ENCODE data around the gene MX2.
A peak's percentile ranks its signal among the peaks of the same experiment; 100 is the strongest.

Gene MX2

DNA sequence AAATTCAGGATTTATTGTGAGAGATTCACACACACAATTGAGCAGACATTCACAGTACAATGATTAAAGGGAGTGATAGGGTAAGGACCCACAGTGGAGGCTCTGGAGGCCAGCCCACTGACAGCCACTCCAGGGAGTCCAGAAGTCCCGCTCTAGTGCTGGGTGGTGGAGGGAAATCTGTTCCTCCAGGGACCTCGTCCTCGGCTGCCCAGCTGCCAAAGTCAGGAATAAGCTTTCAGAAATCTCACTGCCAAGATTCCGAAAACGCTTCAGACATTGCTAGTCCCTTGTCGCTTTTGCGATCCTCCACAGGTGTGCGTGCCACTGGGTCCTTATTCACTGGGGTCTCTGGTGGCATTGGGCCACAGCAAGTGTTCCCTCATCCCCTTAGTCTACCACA is 66.5 kb downstream of the MX2 start:
- no peak for DNase-seq
- in situ Hi-C loops (cut with MboI; ENCODE audit: low pct_unique_long_range_greater_than_20kb, low sequenced_read_pairs), result no loop called here

GRCh38 chr21:41428847-41429246 is 67.0 kb downstream of the MX2 start:
- in situ Hi-C loops (cut with MboI; ENCODE audit: low pct_unique_long_range_greater_than_20kb, low sequenced_read_pairs), result no loop called here

GRCh38 chr21:41429305-41429704 is 67.5 kb downstream of the MX2 start:
- in situ Hi-C loops (cut with MboI; ENCODE audit: low pct_unique_long_range_greater_than_20kb, low sequenced_read_pairs), result no loop called here
- DNase-seq, result no peak

More at GRCh38 chr21:41428847-41429246, 67.0 kb downstream of the MX2 start:
- DNase-seq, result no peak

DNA sequence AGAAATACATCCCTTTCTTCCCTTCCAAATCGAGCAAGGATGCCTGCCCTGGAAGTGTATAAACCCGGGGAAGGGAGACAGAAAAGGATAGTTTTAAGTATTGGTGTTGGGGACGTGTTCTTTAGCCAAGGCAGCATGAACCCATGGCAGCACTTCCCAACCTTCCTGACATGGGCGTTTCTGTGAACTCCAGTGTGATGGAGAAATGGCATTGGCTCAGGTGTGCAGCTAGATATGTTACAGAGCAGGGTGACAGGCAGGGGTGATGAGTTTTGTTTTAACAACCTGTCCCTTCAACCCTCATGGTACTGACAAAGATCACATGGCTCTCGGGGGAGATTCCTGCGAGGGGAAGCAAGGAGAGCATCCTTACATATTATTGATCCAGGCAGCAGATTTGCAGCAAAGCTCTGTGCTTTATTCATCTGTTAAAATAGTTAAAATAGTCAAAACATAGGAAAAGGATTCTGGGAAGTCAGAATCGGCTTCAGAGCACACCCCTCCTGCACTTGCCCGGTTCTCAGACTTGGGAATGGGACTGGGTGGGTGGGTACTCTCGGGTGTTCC is 68.2 kb downstream of the MX2 start:
- in situ Hi-C loops (cut with MboI; ENCODE audit: low pct_unique_long_range_greater_than_20kb, low sequenced_read_pairs), result no loop called here
- DNase-seq, result no peak

DNA sequence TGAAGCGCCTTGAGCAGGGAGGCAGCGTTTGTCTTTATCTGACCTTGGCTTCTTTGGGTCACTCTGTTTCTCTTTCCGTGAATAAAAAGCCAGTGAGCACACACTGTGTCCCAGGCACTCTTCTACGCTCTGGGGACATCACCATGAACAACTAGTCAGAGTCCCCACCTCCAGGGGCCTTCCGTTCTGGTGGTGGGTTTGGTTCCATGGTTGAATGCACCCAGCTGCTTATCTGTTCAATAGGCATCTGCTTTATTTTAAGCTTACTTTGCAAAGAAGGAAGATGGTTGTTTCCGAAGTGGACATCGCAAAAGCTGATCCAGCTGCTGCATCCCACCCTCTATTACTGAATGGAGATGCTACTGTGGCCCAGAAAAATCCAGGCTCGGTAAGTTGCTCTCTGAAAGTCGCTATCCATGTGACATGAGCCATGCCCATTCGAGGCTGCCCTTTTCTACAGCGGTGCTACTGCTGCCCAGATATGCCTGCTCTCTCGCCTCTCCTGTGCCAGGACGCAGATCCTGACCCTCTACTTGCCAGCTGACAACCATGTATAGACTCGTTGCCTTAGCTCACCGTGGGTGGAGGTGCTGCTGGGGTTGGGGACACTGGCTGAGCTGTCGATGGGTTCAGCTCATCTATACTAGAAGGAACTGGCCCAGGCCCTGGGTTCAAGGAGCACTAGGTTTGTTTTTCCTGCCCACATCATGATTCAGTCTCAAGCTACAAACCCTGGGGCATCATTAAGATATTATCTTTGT is 70.1 kb downstream of the MX2 start:
- in situ Hi-C loops (cut with MboI; ENCODE audit: low pct_unique_long_range_greater_than_20kb, low sequenced_read_pairs), result no loop called here
- DNase-seq, result peak; percentile 65

GRCh38 chr21:41432562-41433460 is 71.0 kb downstream of the MX2 start:
- DNase-seq, result no peak
- in situ Hi-C loops (cut with MboI; ENCODE audit: low pct_unique_long_range_greater_than_20kb, low sequenced_read_pairs), result no loop called here

GRCh38 chr21:41433566-41433965 is 71.7 kb downstream of the MX2 start:
- no peak for DNase-seq
- in situ Hi-C loops (cut with MboI; ENCODE audit: low pct_unique_long_range_greater_than_20kb, low sequenced_read_pairs), result no loop called here

DNA sequence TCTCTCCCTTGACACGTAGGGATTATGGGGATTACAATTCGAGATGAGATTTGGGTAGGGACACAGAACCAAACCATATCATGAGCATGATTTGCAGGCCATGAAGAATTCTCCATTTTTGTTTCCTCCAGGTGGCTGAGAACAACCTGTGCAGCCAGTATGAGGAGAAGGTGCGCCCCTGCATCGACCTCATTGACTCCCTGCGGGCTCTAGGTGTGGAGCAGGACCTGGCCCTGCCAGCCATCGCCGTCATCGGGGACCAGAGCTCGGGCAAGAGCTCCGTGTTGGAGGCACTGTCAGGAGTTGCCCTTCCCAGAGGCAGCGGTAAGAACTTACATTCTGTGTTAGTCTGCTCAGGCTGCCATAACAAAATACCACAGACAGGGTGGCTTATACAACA is 73.9 kb downstream of the MX2 start:
- no peak for DNase-seq
- in situ Hi-C loops (cut with MboI; ENCODE audit: low pct_unique_long_range_greater_than_20kb, low sequenced_read_pairs), result no loop called here

DNA sequence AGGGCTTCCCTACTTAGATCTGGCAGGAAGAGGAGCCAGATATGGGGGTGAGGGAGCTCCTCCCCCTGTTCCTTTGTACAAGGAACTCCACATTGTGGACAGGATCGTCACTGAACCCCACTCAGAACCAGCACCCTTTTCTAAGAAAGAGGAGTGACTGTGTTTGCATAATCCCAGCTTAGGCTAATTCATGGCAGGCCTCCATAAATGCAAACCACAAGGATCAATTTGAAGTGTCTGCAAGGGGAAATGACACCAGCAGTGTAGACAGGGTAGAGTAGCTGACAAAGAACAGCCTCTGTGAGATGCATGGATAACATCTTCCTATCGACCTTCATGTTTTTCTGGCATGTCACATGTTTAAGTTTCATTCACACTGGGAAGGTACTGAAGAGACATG is 75.9 kb downstream of the MX2 start:
- peak; percentile 51 for DNase-seq
- in situ Hi-C loops (cut with MboI; ENCODE audit: low pct_unique_long_range_greater_than_20kb, low sequenced_read_pairs), result no loop called here

DNA sequence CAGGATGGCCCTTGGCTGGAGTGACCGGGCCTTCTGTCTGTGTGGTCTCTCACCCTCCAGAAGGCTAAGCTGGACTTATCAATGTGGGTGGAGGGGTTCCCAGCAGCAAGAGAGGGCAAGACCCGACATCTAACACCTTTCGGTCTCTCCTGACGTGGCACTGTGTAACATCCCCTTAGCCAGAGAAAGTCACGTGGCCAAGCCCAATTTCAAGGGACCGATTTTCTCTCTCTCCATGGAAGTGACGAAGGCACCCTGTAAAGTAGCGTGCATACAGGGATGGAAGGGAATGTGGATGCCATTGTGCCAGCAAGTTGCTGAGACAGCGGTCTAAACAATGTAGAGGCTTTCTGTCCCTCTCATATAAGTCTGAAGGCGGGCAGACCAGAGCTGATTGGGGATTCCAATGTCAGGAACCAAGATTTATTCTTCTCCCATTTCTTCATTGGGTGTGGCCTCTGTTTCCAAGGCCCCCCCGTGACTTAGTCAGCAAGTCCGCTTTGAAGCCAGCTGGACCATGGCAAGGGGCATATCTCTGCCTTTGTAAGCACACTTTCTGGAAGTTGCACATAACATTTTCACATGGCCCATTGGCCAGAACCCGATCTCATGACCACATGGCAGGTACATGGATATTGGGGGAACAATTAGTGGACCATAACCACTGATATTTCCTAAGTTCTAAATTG is 76.7 kb downstream of the MX2 start:
- in situ Hi-C loops (cut with MboI; ENCODE audit: low pct_unique_long_range_greater_than_20kb, low sequenced_read_pairs), result no loop called here
- DNase-seq, result no peak

GRCh38 chr21:41439248-41439647 is 77.4 kb downstream of the MX2 start:
- in situ Hi-C loops (cut with MboI; ENCODE audit: low pct_unique_long_range_greater_than_20kb, low sequenced_read_pairs), result no loop called here
- no peak for DNase-seq

DNA sequence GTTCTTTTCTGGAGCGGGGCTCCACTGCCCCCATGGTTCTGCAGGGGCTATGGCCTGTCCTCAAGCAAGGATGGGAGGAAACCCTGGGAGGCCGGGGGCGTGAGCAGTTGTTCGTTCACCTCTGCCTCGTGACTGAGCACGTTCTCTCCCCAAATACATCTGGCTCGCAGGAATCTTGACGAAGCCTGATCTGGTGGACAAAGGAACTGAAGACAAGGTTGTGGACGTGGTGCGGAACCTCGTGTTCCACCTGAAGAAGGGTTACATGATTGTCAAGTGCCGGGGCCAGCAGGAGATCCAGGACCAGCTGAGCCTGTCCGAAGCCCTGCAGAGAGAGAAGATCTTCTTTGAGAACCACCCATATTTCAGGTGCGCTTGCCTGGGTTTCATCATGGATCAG is 79.7 kb downstream of the MX2 start:
- in situ Hi-C loops (cut with MboI; ENCODE audit: low pct_unique_long_range_greater_than_20kb, low sequenced_read_pairs), result no loop called here
- no peak for DNase-seq

GRCh38 chr21:41442481-41443186 is 80.8 kb downstream of the MX2 start:
- in situ Hi-C loops (cut with MboI; ENCODE audit: low pct_unique_long_range_greater_than_20kb, low sequenced_read_pairs), result no loop called here

DNA sequence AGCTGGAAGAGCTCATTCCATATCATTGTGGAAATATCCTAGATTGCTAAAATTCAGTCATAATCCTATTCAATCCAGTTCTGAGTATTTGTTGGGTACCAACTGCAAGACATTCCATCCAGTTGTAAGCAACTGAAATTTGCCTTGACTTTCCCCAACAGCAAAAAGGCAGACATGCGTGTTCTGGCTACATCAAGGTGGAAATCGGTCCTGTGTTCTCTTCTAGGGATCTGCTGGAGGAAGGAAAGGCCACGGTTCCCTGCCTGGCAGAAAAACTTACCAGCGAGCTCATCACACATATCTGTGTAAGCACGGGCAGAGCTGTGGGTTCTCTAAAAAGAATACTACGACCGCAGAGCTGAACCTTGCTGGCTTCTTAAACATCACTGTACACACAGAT is 81.7 kb downstream of the MX2 start:
- DNase-seq, result no peak
- in situ Hi-C loops (cut with MboI; ENCODE audit: low pct_unique_long_range_greater_than_20kb, low sequenced_read_pairs), result no loop called here

More at GRCh38 chr21:41442481-41443186, 80.8 kb downstream of the MX2 start:
- no peak for DNase-seq

GRCh38 chr21:41444703-41445464 is 83.1 kb downstream of the MX2 start:
- no peak for DNase-seq
- in situ Hi-C loops (cut with MboI; ENCODE audit: low pct_unique_long_range_greater_than_20kb, low sequenced_read_pairs), result no loop called here

GRCh38 chr21:41445465-41445862 is 83.6 kb downstream of the MX2 start:
- in situ Hi-C loops (cut with MboI; ENCODE audit: low pct_unique_long_range_greater_than_20kb, low sequenced_read_pairs), result no loop called here
- DNase-seq, result no peak

DNA sequence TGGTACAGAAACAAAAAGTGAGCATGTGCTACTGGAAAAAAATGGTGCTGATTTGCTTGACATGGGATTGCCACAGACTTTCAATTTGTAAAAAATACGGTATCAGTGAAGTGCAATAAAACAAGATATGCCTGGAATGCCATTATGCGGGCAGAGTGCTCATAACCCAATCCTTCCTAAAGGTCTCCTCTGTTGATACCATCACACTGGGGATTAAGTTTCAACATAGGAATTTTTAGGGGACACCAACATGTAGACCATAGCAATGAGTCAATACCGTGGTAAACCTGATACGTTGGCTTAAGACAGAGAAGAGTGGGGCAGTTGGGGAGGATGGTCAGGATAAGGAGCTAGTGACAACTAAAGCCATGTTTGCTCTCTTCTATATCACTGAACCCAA is 84.8 kb downstream of the MX2 start:
- no peak for DNase-seq
- in situ Hi-C loops (cut with MboI; ENCODE audit: low pct_unique_long_range_greater_than_20kb, low sequenced_read_pairs), result no loop called here

DNA sequence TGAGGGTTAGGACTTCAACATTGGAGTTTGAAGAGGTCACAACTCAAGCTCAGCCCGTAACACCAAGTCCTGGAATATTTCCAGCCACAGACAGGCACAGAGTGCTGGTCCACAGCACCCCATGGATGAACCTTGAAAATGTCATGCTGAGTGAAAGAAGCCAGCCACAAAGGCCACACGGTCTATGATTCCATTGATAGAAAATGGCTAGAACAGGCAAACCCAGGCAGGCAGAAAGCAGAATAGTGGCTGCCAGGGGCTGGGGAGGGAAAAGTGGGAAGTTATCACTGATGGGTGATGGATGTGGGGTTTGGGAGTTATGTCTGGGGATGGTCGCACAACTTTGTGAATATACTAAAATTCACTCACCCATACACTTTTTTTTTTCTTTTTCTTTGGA is 85.5 kb downstream of the MX2 start:
- DNase-seq, result no peak
- in situ Hi-C loops (cut with MboI; ENCODE audit: low pct_unique_long_range_greater_than_20kb, low sequenced_read_pairs), result no loop called here
